A673 (cell line): ENCODE results near the gene ZNF511. TPM values are rescaled to one million over a fixed set of nuclear protein-coding genes. Genes with fewer than 3 reads are reported as not detected.

Experiments used
- BruUV-seq: library from RNA; stranded (reverse); fragments of 400-500 nt; replicated peaks from 2 replicates; lab custom pipeline; 2021; lab: Mats Ljungman, UMichigan
- CTCF ChIA-PET: fragments of 300-600 bp; sonication (Branson Sonifier 250); formaldehyde crosslinking; loops from one replicate; lab custom pipeline; 2022; ENCODE audit warnings: antibody characterized with exemption; lab: Charles Lee
- POLR2A ChIA-PET: fragments of 300-600 bp; sonication (Branson Sonifier 250); formaldehyde crosslinking; loops from one replicate; lab custom pipeline; 2022; ENCODE audit warnings: antibody characterized with exemption; ENCODE audit not compliant: low non-redundant PET; lab: Charles Lee
- DNase-seq: peaks from one replicate; pipeline ENCODE4 v3.0.0-alpha.2; 2015; ENCODE audit warnings: low spot score
- H3K27ac ChIP-seq: fragments of 200-600 bp; sonication (generic); 2 replicates; pipeline ENCODE4 v1.5.1; 2016; ENCODE audit warnings: mixed run types, low read depth, mild to moderate bottlenecking, mixed read lengths, antibody characterized with exemption, low read length; ENCODE audit not compliant: poor library complexity, severe bottlenecking
- H3K27me3 ChIP-seq: fragments of 200-600 bp; sonication (generic); replicated peaks from 2 replicates; pipeline ENCODE4 v1.6.1; 2017; ENCODE audit warnings: mixed run types, low read depth, mild to moderate bottlenecking, mixed read lengths, antibody characterized with exemption, low read length; ENCODE audit not compliant: insufficient read depth, poor library complexity
- H3K36me3 ChIP-seq: fragments of 200-600 bp; sonication (generic); 2 replicates; pipeline ENCODE4 v1.6.1; 2016; ENCODE audit warnings: mixed run types, mild to moderate bottlenecking, mixed read lengths, antibody characterized with exemption, low read length; ENCODE audit not compliant: insufficient read depth, poor library complexity, severe bottlenecking
- H3K4me1 ChIP-seq: fragments of 200-600 bp; sonication (generic); 2 replicates; pipeline ENCODE4 v1.6.1; 2017; ENCODE audit warnings: mixed run types, mild to moderate bottlenecking, mixed read lengths, antibody characterized with exemption, low read length; ENCODE audit not compliant: insufficient read depth, poor library complexity, severe bottlenecking
- H3K4me3 ChIP-seq: fragments of 200-600 bp; sonication (generic); 2 replicates; pipeline ENCODE4 v1.5.1; 2016; ENCODE audit warnings: low read depth, mixed run types, mild to moderate bottlenecking, mixed read lengths, low read length; ENCODE audit not compliant: poor library complexity, severe bottlenecking
- H3K9me3 ChIP-seq: fragments of 200-600 bp; sonication (generic); 2 replicates; pipeline ENCODE4 v1.6.1; 2016; ENCODE audit warnings: mixed run types, low read depth, mild to moderate bottlenecking, mixed read lengths, antibody characterized with exemption, low read length; ENCODE audit not compliant: poor library complexity, severe bottlenecking
- EZH2 ChIP-seq: fragments of 200-600 bp; sonication (generic); IDR thresholded peaks from 2 replicates; pipeline ENCODE4 v1.6.1; 2017; ENCODE audit warnings: borderline replicate concordance, low read depth, mild to moderate bottlenecking, mixed read lengths, antibody characterized with exemption, low read length; ENCODE audit not compliant: poor library complexity, severe bottlenecking
- intact Hi-C: fragments of 100-400 bp; cut with micrococcal nuclease; formaldehyde crosslinking; loops from one replicate; pipeline ENCODE4 v1.10.0; 2022; ENCODE audit not compliant: unreplicated experiment
- total RNA-seq: library from RNA; stranded (reverse); gene quantifications from 2 replicates; pipeline ENCODE4 v1.2.3, GENCODE V29; 2021
- TF ChIP-seq, protein P1 (sequence below): fragments of 300-800, 200-600 bp; sonication (generic); conservative IDR thresholded peaks from 2 replicates; pipeline ENCODE4 v1.5.1; 2017; ENCODE audit warnings: low read depth, mild to moderate bottlenecking, antibody characterized with exemption, low read length, moderate library complexity, mixed read lengths

ZNF511 gene
- total RNA-seq, 1 experiment from 2014 or later, result 61.4 TPM

DNA sequence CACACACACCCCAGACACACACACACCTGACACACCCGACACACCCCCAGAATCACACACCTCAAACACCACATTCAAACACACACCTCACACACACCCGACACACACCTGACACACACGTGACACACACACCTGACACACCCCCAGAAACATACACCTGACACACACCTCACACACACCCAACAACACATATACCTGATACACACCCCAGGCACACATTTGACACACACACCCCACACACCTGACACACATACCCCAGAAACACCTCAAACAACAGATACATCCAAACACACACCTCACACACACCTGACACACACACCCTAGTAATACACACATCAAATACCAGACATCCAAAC is 28.6 kb downstream of the ZNF511 start:
- Histone ChIP-seq H3K4me1 (peaks cover 18% of the 10 kb centered on the region), H3K36me3 (no peaks in the 10 kb centered on the region), H3K27me3 (peaks cover 47% of the 10 kb centered on the region), H3K4me3 (no peak overlapping the region), H3K27ac (no peak overlapping the region), H3K9me3 (no peaks in the 10 kb centered on the region)
- POLR2A ChIA-PET, result no interaction called here
- TF ChIP-seq, protein P1, sequence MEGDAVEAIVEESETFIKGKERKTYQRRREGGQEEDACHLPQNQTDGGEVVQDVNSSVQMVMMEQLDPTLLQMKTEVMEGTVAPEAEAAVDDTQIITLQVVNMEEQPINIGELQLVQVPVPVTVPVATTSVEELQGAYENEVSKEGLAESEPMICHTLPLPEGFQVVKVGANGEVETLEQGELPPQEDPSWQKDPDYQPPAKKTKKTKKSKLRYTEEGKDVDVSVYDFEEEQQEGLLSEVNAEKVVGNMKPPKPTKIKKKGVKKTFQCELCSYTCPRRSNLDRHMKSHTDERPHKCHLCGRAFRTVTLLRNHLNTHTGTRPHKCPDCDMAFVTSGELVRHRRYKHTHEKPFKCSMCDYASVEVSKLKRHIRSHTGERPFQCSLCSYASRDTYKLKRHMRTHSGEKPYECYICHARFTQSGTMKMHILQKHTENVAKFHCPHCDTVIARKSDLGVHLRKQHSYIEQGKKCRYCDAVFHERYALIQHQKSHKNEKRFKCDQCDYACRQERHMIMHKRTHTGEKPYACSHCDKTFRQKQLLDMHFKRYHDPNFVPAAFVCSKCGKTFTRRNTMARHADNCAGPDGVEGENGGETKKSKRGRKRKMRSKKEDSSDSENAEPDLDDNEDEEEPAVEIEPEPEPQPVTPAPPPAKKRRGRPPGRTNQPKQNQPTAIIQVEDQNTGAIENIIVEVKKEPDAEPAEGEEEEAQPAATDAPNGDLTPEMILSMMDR, result no peak
- TF ChIP-seq EZH2, result no peak
- intact Hi-C loops, result no loop called here
- BruUV-seq, result no TSS peak
- no peak for DNase-seq
- CTCF ChIA-PET, result no interaction called here

DNA sequence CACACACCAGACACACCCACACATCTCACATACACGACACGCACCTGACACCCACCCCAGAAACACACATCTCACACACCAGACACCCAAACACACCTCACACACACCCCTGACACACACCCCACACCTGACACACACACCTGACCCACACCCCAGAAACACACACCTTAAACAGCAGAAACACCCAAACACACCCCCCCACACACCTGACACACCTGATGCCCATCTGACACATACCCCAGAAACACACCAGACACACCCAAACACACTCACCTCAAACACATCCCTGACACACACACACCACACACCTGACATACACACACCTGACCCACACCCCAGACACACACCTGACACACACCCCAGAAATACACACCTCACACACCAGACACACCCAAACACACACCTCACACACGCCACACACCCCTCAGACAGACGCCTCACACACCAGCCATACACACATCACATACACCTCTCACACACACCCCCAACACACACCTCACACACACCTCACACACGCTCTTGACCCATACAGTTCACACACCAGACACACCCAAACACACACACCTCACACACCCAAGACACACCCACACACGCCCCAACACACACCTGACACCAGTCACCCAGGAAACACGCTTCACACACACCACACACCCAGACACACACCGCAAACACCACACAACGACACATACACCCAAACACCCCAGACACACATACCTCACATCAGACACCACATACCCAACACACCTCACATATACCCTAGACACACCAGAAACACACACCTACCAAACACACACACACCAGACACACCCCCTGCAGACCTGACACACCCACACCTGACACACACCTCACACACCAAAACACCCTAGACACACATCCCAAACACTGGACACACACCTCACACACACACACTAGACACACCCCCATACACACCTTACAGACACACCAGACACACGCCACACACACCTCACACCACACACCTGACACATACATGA is 29.7 kb downstream of the ZNF511 start:
- ChIA-PET CTCF (no interaction called here), POLR2A (no interaction called here)
- Histone ChIP-seq H3K36me3 (no peaks in the 10 kb centered on the region), H3K27ac (no peak overlapping the region), H3K27me3 (peaks cover 38% of the 10 kb centered on the region), H3K9me3 (no peaks in the 10 kb centered on the region), H3K4me1 (peaks cover 18% of the 10 kb centered on the region), H3K4me3 (no peak overlapping the region)
- TF ChIP-seq, protein P1, result no peak
- no peak for TF ChIP-seq EZH2
- no peak for DNase-seq
- intact Hi-C loops, result no loop called here
- no TSS peak for BruUV-seq

DNA sequence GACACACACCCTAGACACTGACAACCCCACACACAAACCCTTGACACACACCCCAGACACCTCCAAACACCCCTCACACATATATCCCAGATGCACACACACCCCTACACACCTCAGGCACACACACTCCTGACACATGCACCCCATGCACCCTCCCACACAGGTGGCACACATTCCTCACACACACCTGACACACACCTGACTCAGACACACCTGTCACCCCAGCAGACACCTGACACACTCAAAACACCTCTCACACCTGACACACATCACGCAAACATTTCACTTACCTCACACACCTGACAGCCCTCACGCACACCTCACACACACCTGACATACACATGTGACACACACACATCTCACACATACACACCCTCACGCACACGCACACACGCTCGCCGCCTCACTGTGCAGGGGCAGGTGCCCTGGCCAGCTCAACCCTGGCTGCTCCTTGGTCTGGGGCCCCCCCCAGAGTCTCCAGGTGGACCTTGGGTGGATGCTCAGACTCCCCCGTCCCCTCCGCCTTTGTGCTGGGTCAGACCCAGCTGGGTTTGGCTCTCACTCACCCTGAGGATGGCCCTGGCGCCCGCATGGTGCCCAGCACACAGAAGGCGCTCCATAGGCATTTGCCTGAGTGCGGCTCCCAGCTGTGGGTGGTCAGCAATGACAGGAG is 31.1 kb downstream of the ZNF511 start:
- intact Hi-C loops, result no loop called here
- H3K4me1 ChIP-seq, result peaks cover 18% of the 10 kb centered on the region
- CTCF ChIA-PET, result no interaction called here
- peaks cover 28% of the 10 kb centered on the region for H3K27me3 ChIP-seq
- H3K27ac ChIP-seq, result no peak overlapping the region
- DNase-seq, result no peak
- H3K36me3 ChIP-seq, result no peaks in the 10 kb centered on the region
- H3K9me3 ChIP-seq, result no peaks in the 10 kb centered on the region
- H3K4me3 ChIP-seq, result no peak overlapping the region
- POLR2A ChIA-PET, result no interaction called here
- TF ChIP-seq, protein P1, result no peak
- TF ChIP-seq EZH2, result no peak
- BruUV-seq, result no TSS peak
